ENCODE results near the gene CAB39. TPM values are rescaled to one million over a fixed set of nuclear protein-coding genes. Genes with fewer than 3 reads are reported as not detected.

The CAB39 gene
- polyA plus RNA-seq (2012; ENCODE audit: missing spikeins), result 68.8 TPM

DNA sequence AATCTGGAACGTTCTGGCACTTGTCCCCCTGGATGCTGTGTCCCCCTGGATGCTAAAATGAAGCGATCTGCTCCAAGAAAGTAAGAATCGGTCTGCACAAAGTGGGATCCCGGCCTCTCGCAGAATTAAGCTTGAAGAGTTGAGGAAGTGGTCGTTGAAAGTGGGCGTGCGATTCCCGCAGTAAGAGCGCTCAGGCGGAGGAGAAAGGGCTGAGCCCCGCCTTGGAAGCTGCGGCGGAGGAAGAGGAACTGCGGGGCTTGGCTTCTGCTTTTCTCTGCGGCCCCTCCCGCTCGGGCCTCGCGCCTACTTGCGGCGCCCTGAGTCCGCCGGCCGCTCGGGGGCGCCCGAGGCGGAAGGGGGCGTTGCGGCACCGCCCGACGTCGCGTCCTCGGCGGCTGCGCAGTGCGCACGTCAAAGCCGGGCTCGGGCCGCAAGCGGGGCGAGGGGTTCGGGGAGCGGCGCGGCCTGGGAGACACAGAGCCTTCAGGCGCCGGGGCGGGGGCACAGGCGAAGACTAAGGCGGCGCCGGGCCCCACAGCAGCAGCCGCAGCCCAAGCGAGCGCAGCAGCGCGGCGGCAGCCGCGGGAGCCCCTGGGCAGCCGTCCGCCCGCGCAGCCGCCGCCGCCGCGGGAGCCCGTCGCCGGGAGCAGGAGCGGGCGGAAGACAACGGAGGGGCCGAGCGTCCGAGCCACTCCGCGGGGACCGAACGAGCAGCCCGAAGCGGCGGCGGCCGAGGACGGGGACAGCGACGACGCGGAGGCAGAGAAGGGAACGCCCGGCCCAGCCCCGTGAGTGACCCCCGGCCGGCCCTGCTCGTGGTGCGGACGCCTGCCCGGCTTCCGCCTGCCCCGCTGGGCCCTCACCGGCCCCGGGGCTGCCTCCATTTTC, at the start of gene CAB39:
Gene CAB39, plus strand, starts transcription at position 400 of the 888 bp plus-strand sequence. CDS start 47,160 bp downstream, outside the sequence.
- peak; percentile 98 for FAIRE-seq
- peak; percentile 88 for DNase-seq (ENCODE audit: insufficient read length)
- TF ChIP-seq POLR2A (IDR thresholded peaks at IDR 0.05; ENCODE audit: low read depth, low read length) (peak; percentile 64; the same call in 1 of the 2 replicates), POLR2AphosphoS5 (IDR thresholded peaks at IDR 0.05; ENCODE audit: low read depth, low read length) (peak; percentile 63), TAF1 (IDR thresholded peaks at IDR 0.05; ENCODE audit: borderline replicate concordance, low read depth, low read length) (peak; percentile 61; the same call in 1 of the 2 replicates)

DNA sequence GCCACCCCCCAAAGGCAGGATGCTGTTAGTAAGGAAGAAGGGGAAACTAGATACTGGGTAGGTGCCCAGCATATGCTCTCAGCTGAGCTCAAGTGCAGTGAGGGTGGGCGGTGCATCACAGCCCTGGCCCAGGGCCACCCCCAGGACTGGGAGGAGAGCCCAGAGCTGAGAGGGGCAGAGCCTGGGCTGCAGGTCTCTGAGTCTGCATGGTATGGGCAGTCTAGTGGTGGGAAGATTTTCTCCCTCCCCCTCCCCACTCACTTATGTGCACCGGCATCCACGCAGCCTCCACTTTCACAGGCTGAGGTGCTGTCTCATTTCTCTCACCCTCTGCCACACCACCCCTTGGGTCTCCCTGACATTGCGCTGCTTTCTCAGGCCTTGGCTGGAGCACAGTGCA, 48.5 kb upstream of the CAB39 start:
- TF ChIP-seq POLR2AphosphoS5 (IDR thresholded peaks at IDR 0.05; ENCODE audit: low read depth, low read length), result no peak
- 0 out of 2 replicates have a peak, but pooled peaks have one; percentile 19 for TF ChIP-seq POLR2A (IDR thresholded peaks at IDR 0.05; ENCODE audit: low read depth, low read length)
- FAIRE-seq (peak; percentile 93), DNase-seq (ENCODE audit: insufficient read length) (no peak)

DNA sequence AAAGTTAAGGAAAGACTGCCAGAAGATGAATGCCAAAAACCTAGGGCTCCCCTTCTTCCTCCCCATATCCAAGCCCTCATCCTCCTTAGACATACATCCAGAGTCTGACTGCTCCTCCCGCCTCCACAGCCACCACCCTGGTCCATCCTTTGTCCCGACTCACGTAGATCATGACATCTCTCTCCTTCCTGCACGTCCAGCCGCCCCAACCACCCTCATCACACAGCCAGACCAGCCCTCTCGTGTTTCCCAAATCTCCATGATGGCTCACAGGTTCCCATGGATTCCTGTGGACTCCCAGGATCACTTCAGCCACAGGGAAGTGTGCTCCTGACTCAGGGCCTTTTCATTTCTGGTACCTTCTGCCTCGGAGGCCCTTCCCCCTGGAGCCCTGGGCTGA, 47.8 kb upstream of the CAB39 start:
- FAIRE-seq (no peak), DNase-seq (ENCODE audit: insufficient read length) (no peak)
- TF ChIP-seq TAF1 (IDR thresholded peaks at IDR 0.05; ENCODE audit: borderline replicate concordance, low read depth, low read length), result no peak
- TF ChIP-seq POLR2A (IDR thresholded peaks at IDR 0.05; ENCODE audit: low read depth, low read length), result no peak
- no peak for TF ChIP-seq POLR2AphosphoS5 (IDR thresholded peaks at IDR 0.05; ENCODE audit: low read depth, low read length)

DNA sequence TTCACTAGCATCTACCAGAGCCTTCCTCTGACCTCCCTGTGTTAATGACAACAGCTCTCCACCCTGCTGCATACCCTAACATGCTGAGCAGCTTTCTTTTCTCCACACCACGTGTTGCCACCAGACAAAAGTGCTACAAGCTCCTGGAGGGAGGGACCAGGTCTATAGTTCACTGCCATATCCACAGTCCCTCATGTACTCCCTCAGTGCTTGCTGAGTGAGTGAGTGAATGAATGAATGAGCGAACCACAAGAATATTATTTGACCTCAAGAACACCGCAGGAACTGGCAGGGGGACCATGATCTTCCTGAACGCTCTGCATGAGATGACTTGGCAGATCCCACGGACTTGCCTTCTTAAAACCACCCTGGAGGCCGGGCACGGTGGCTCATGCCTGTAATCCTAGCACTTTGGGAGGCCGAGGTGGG, 47.4 kb upstream of the CAB39 start:
- no peak for DNase-seq (ENCODE audit: insufficient read length)
- TF ChIP-seq POLR2A (IDR thresholded peaks at IDR 0.05; ENCODE audit: low read depth, low read length) (no peak), POLR2AphosphoS5 (IDR thresholded peaks at IDR 0.05; ENCODE audit: low read depth, low read length) (no peak), TAF1 (IDR thresholded peaks at IDR 0.05; ENCODE audit: borderline replicate concordance, low read depth, low read length) (no peak)
- no peak for FAIRE-seq

DNA sequence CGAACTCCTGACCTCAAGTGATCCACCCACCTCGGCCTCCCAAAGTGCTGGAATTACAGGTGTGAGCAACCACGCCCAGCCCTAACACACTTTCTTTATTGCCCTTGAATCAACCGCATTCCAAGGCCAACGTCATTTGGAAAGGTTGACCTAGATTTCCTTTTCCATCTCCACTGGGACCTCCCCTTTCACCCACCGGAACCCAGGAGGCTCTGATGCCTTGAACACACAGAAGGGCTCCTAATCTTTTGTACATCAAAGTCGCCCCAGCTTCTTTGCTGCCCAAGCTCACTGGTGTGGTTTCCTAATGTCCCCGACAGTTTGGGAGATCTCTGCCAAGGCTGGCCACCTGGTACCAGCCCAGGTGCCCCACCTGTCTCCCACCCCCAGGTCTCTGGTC, 46.2 kb upstream of the CAB39 start:
- no peak for TF ChIP-seq TAF1 (IDR thresholded peaks at IDR 0.05; ENCODE audit: borderline replicate concordance, low read depth, low read length)
- no peak for TF ChIP-seq POLR2A (IDR thresholded peaks at IDR 0.05; ENCODE audit: low read depth, low read length)
- TF ChIP-seq POLR2AphosphoS5 (IDR thresholded peaks at IDR 0.05; ENCODE audit: low read depth, low read length), result no peak
- FAIRE-seq, result no peak

DNA sequence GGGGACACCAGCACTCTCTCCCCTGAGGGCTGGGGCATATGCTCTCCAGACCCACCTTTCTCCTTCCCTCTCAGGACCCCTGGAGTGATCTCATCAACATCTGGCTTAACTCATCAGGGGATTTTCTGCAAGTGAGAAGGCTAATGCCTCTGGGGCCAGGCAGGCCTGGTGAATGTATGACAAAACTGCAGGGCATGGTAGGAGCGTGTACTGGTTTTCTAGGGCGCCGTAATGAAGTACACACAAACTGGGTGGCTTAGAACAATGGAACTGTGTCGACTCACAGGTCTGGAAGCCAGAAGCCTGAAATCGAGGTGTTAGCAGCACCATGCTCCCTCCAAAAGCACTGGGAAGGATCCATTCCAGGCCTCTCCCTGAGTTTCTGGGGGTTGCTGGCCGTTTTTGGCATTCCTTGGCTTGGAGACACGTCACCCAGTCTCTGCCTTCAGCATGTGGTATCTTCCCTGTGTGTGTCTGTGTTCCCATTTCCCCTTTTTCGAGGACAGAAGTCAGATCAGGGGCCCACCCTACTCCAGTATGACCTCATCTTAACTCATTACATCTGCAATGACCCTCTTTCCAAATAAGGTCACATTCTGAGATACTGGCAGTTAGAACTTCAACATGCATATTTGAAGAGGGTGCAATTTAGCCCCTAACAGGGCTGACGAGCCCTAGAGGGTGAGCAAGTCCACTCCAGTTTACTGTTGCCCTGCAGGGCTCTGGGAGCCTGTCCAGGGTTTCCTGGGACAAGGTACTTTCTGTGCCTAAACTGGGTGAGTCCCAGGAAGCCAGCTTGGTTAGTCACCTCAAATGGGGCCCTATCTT, 45.5 kb upstream of the CAB39 start:
- peak; percentile 97 for FAIRE-seq
- DNase-seq (ENCODE audit: insufficient read length), result no peak
- TF ChIP-seq POLR2A (IDR thresholded peaks at IDR 0.05; ENCODE audit: low read depth, low read length) (peak; percentile 53), TAF1 (IDR thresholded peaks at IDR 0.05; ENCODE audit: borderline replicate concordance, low read depth, low read length) (no peak)

More for the DNA sequence above, 46.2 kb upstream of the CAB39 start:
- no peak for DNase-seq (ENCODE audit: insufficient read length)

DNA sequence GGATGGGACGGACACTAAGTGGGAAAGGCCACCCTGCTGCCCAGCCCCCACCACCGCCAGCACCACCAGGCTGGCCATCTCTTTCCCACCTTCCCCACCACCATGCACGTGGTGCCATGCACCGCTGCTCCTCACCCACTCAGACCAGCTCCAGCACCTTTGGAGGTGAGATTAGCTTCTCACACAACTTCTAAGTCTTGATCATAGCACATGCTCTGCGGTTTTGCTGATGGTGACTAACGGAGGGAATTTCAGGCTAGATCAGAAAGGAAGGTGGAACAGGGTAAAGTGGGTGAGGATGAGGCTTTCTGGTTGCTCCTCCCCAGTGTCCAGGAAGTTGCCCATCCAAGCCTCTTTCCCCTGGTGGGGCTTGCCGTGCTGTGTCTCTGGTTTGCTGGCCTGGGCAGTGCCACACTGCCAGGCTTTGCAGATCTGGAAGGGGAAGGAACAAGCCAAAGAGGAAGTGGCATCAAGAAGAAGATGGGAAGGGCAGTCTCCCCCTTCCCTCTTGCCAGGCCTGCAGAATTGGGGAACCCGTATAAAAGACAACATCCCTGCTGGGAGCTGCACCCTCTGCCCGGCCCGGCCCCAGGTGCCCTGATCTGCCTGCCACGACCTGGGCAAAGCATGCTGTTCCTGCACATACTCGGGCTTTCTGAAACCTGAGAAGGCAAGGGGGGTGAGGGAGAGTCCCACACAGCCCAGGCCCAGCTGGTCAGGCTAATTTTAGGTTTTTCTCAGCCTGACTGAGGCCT, 44.3 kb upstream of the CAB39 start:
- peak; percentile 98 for FAIRE-seq

DNA sequence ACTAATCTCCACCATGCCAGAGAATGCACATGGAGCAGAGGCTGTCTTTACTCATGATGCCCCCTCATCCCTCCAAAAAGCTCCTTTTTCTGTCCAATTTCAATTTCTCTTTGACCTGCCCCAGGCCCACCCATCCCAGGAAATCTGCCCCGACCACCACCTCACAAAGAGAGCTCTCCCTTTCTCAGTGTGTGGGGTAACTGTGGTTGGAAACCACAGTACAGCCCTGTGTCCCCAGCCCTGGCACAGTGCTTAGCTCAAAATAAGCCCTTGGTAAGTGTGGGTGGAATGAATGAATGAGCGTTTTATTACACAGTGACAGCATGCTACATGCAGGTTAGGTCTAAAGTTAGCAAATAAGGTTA, 43.7 kb upstream of the CAB39 start:
- no peak for FAIRE-seq
- TF ChIP-seq POLR2A (IDR thresholded peaks at IDR 0.05; ENCODE audit: low read depth, low read length) (peak; percentile 25; the same call in 1 of the 2 replicates), POLR2AphosphoS5 (IDR thresholded peaks at IDR 0.05; ENCODE audit: low read depth, low read length) (no peak)
- no peak for DNase-seq (ENCODE audit: insufficient read length)

More for the DNA sequence above, 44.3 kb upstream of the CAB39 start:
- peak; percentile 55 for DNase-seq (ENCODE audit: insufficient read length)
- TF ChIP-seq TAF1 (IDR thresholded peaks at IDR 0.05; ENCODE audit: borderline replicate concordance, low read depth, low read length) (peak; percentile 59; the same call in 1 of the 2 replicates), POLR2AphosphoS5 (IDR thresholded peaks at IDR 0.05; ENCODE audit: low read depth, low read length) (peak; percentile 66; the same call in 1 of the 2 replicates), POLR2A (IDR thresholded peaks at IDR 0.05; ENCODE audit: low read depth, low read length) (peak; percentile 50)

DNA sequence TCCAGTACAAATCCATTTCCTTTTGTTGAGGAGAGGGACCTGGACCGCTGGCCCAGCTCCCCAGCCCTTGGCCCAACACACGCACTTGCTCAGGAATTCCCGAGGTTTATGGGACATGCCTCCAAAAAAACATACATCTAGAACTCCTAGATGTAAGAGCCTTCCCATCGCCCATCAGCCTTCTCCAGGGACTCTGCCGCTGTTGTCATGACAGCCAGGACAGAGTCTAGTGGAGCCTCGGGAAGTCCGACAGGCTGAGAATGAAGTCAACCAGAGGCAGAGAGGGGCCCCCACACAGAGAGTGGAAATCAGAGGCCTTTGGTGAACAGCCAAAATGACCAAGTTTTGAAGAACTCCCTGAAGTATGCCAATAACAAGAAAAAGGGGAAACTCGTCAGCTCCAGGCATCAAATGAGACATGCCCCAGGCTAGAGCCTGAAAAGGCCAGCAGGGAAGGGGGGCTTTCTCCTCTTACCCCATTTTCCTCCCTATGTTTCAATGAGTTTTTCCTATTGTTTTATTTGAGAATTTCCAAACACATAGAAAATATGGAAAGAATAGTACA, 43.2 kb upstream of the CAB39 start:
- FAIRE-seq (peak; percentile 58), DNase-seq (ENCODE audit: insufficient read length) (no peak)
- TF ChIP-seq TAF1 (IDR thresholded peaks at IDR 0.05; ENCODE audit: borderline replicate concordance, low read depth, low read length) (no peak), POLR2AphosphoS5 (IDR thresholded peaks at IDR 0.05; ENCODE audit: low read depth, low read length) (no peak), POLR2A (IDR thresholded peaks at IDR 0.05; ENCODE audit: low read depth, low read length) (no peak)

DNA sequence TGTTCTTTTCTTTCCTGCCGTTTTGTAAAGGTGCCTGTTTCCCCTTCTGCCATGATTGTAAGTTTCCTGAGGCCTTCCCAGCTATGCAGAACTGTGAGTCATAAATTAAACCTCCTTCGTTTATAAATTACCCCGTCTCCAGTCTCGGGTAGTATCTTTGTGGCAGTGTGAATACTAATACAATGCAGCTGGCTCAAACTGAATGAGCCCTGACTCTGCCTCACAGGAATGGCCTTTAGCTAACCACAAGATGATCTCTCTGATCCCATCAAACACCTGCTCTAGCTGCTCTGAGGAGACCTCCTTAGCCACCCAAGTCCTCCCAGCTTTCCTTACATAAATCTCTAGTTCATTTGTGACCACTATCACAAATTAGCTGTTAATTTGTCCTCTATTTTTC, 41.5 kb upstream of the CAB39 start:
- TF ChIP-seq POLR2AphosphoS5 (IDR thresholded peaks at IDR 0.05; ENCODE audit: low read depth, low read length) (no peak), POLR2A (IDR thresholded peaks at IDR 0.05; ENCODE audit: low read depth, low read length) (no peak), TAF1 (IDR thresholded peaks at IDR 0.05; ENCODE audit: borderline replicate concordance, low read depth, low read length) (no peak)
- no peak for FAIRE-seq
- DNase-seq (ENCODE audit: insufficient read length), result no peak
